DOHH2 (cell line): ENCODE measurements around the gene ZFPL1.

Experiments used
- H3F3A ChIP-seq: fragments of 200-600 bp; sonication (generic), shearing (Covaris generic); 2 replicates; pipeline ENCODE4 v1.6.0; 2016; ENCODE audit warnings: antibody characterized with exemption, mild to moderate bottlenecking; ENCODE audit not compliant: control insufficient read depth, insufficient read depth
- H3K27ac ChIP-seq: fragments of 200-600 bp; sonication (generic); 2 replicates; pipeline ENCODE4 v1.5.1; 2014; ENCODE audit warnings: low read depth, mild to moderate bottlenecking, low read length, moderate library complexity
- H3K27me3 ChIP-seq: fragments of 200-600 bp; sonication (generic); 2 replicates; pipeline ENCODE4 v1.6.1; 2014; ENCODE audit warnings: mild to moderate bottlenecking, low read length, mixed read lengths; ENCODE audit not compliant: control insufficient read depth
- H3K36me3 ChIP-seq: fragments of 200-600 bp; sonication (generic); 2 replicates; pipeline ENCODE4 v1.6.1; 2014; ENCODE audit warnings: mild to moderate bottlenecking, low read length, moderate library complexity, mixed read lengths; ENCODE audit not compliant: control insufficient read depth
- H3K4me1 ChIP-seq: fragments of 200-600 bp; sonication (generic); 2 replicates; pipeline ENCODE4 v1.6.1; 2014; ENCODE audit warnings: mild to moderate bottlenecking, low read length, mixed read lengths; ENCODE audit not compliant: control insufficient read depth
- H3K4me2 ChIP-seq: fragments of 200-600 bp; sonication (generic); 2 replicates; pipeline ENCODE4 v1.6.0; 2014; ENCODE audit warnings: mild to moderate bottlenecking, low read length, moderate library complexity
- H3K4me3 ChIP-seq: fragments of 200-600 bp; sonication (generic); 2 replicates; pipeline ENCODE4 v1.5.1; 2014; ENCODE audit warnings: mild to moderate bottlenecking, low read length, mixed read lengths
- H3K79me2 ChIP-seq: fragments of 200-600 bp; sonication (generic); 2 replicates; pipeline ENCODE4 v1.6.1; 2014; ENCODE audit warnings: mild to moderate bottlenecking, low read length, mixed read lengths; ENCODE audit not compliant: control insufficient read depth
- H3K9me2 ChIP-seq: fragments of 200-600 bp; sonication (generic); replicated peaks from 2 replicates; pipeline ENCODE4 v1.6.1; 2014; ENCODE audit warnings: mild to moderate bottlenecking, low read length, mixed read lengths; ENCODE audit not compliant: control insufficient read depth
- H3K9me3 ChIP-seq: fragments of 200-600 bp; sonication (generic); 2 replicates; pipeline ENCODE4 v1.6.1; 2014; ENCODE audit warnings: antibody characterized with exemption, low read length, mixed read lengths; ENCODE audit not compliant: control insufficient read depth, insufficient read depth
- H4K20me1 ChIP-seq: fragments of 200-600 bp; sonication (generic); 2 replicates; pipeline ENCODE4 v1.6.0; 2014; ENCODE audit warnings: low read depth, mild to moderate bottlenecking, antibody characterized with exemption, low read length, moderate library complexity; ENCODE audit not compliant: control insufficient read depth, insufficient read depth
- CTCF ChIP-seq: fragments of 200-600 bp; sonication (generic); IDR thresholded peaks from one replicate; pipeline ENCODE4 v1.5.1; 2014; ENCODE audit warnings: antibody characterized with exemption, mild to moderate bottlenecking, low read depth, low read length; ENCODE audit not compliant: poor library complexity, severe bottlenecking
- EZH2phosphoT487 ChIP-seq: fragments of 200-600 bp; sonication (generic); IDR thresholded peaks from 2 replicates; pipeline ENCODE4 v1.6.1; 2017; ENCODE audit warnings: borderline replicate concordance, mild to moderate bottlenecking, antibody characterized with exemption, low read length, moderate library complexity, mixed read lengths

The ZFPL1 gene

GRCh38 chr11:65111744-65112545 lies 27.9 kb downstream of the ZFPL1 start, which contains the start of gene TM7SF2:
Gene TM7SF2 (plus strand): TSS chr11:65111872. CDS start chr11:65112016, 144 bp downstream.
- no peaks in the 10 kb centered on the region for H3K9me2 ChIP-seq
- H3K4me3 ChIP-seq = peak within 1 kb of the TSS; percentile 83
- peak within 1 kb of the TSS; percentile 83 for H3K27ac ChIP-seq
- H3K4me1 ChIP-seq = peaks cover 55% of the 10 kb centered on the region
- no peaks in the 10 kb centered on the region for H3K27me3 ChIP-seq
- H3K36me3 ChIP-seq = peaks cover 64% of the 10 kb centered on the region
- peaks cover 13% of the 10 kb centered on the region for H3F3A ChIP-seq
- H3K9me3 ChIP-seq = no peaks in the 10 kb centered on the region
- no peaks in the 10 kb centered on the region for H4K20me1 ChIP-seq
- peak within 1 kb of the TSS; percentile 98 for H3K4me2 ChIP-seq
- TF ChIP-seq EZH2phosphoT487 (no peak), CTCF (no peak)
- H3K79me2 ChIP-seq = peaks cover 49% of the 10 kb centered on the region

GRCh38 chr11:65112546-65113360 lies 28.7 kb downstream of the ZFPL1 start:
- Histone ChIP-seq H3K27me3 (no peaks in the 10 kb centered on the region), H3K27ac (peak overlapping the region; percentile 83), H3K4me1 (peaks cover 56% of the 10 kb centered on the region), H3K4me3 (peak overlapping the region; percentile 83), H3K9me3 (no peaks in the 10 kb centered on the region), H3K4me2 (peak overlapping the region; percentile 98), H3K36me3 (peaks cover 62% of the 10 kb centered on the region), H4K20me1 (no peaks in the 10 kb centered on the region), H3K79me2 (peaks cover 53% of the 10 kb centered on the region), H3F3A (peaks cover 13% of the 10 kb centered on the region), H3K9me2 (no peaks in the 10 kb centered on the region)
- TF ChIP-seq CTCF = peak; percentile 90
- no peak for TF ChIP-seq EZH2phosphoT487

- H3K4me1 ChIP-seq = peaks cover 62% of the 10 kb centered on the region
- peak overlapping the region; percentile 83 for H3K4me3 ChIP-seq
- H3K9me2 ChIP-seq = no peaks in the 10 kb centered on the region
- H3K4me2 ChIP-seq = peak overlapping the region; percentile 98
- no peaks in the 10 kb centered on the region for H4K20me1 ChIP-seq
- no peaks in the 10 kb centered on the region for H3K9me3 ChIP-seq
- TF ChIP-seq CTCF = no peak
- no peak for TF ChIP-seq EZH2phosphoT487
- peaks cover 65% of the 10 kb centered on the region for H3K36me3 ChIP-seq
- peak overlapping the region; percentile 83 for H3K27ac ChIP-seq
- no peaks in the 10 kb centered on the region for H3K27me3 ChIP-seq
- H3F3A ChIP-seq = peaks cover 19% of the 10 kb centered on the region
- peaks cover 53% of the 10 kb centered on the region for H3K79me2 ChIP-seq
Measured at GRCh38 chr11:65113361-65113756, 29.3 kb downstream of the ZFPL1 start.
